CD8-positive, alpha-beta memory T cell (primary cell): Measurements from ENCODE around the gene RBBP5. TPM values are rescaled to one million over a fixed set of nuclear protein-coding genes. Genes with fewer than 3 reads are reported as not detected.

ENCODE experiments used
- CTCF ChIA-PET: fragments of 350-600 bp; sonication (Branson Sonifier 250); formaldehyde crosslinking; loops from one replicate; lab custom pipeline; 2021; ENCODE audit warnings: antibody characterized with exemption; lab: Charles Lee
- POLR2A ChIA-PET: fragments of 350-600 bp; sonication (Branson Sonifier 250); formaldehyde crosslinking; loops from one replicate; lab custom pipeline; 2021; ENCODE audit warnings: antibody characterized with exemption; lab: Charles Lee
- DNase-seq, 5 donors: peaks; one replicate each; pipeline versions ENCODE4 v3.0.0 to v3.0.0-alpha.2; 2020 to 2022; ENCODE audit warnings: mixed read lengths in 1 of 5
- H3K27ac ChIP-seq: one replicate; pipeline ENCODE4 v1.7.0; 2013; ENCODE audit warnings: low read depth, mild to moderate bottlenecking, low read length, moderate library complexity
- H3K27me3 ChIP-seq: 2 replicates; pipeline ENCODE4 v1.7.0; 2013; ENCODE audit warnings: low read length, mild to moderate bottlenecking; ENCODE audit not compliant: insufficient read depth, poor library complexity, severe bottlenecking
- H3K36me3 ChIP-seq: 2 replicates; pipeline ENCODE4 v1.7.0; 2013; ENCODE audit warnings: mild to moderate bottlenecking, low read length, moderate library complexity; ENCODE audit not compliant: insufficient read depth
- H3K4me1 ChIP-seq: 2 replicates; pipeline ENCODE4 v1.7.0; 2013; ENCODE audit warnings: mild to moderate bottlenecking, low read length, moderate library complexity; ENCODE audit not compliant: insufficient read depth
- H3K4me3 ChIP-seq: 2 replicates; pipeline ENCODE4 v1.7.0; 2013; ENCODE audit warnings: mild to moderate bottlenecking, low read length
- H3K9me3 ChIP-seq: 2 replicates; pipeline ENCODE4 v1.7.0; 2013; ENCODE audit warnings: mild to moderate bottlenecking, low read length
- H3K27ac Mint-ChIP-seq, 8 donors: one replicate each; pipeline ENCODE4 v1.8.0; 2020 to 2021; ENCODE audit warnings: mixed read lengths in 8 of 8, mild to moderate bottlenecking in 6 of 8, inconsistent platforms in 3 of 8, moderate library complexity in 3 of 8
- H3K27me3 Mint-ChIP-seq, 2 donors: one replicate each; pipeline ENCODE4 v1.8.0; 2020 to 2021; ENCODE audit warnings: mixed read lengths in 2 of 2, mild to moderate bottlenecking in 1 of 2, moderate library complexity in 1 of 2
- H3K36me3 Mint-ChIP-seq, 3 donors: one replicate each; pipeline ENCODE4 v1.8.0; 2020 to 2021; ENCODE audit warnings: mixed read lengths in 3 of 3, inconsistent platforms in 1 of 3, mild to moderate bottlenecking in 1 of 3
- H3K4me1 Mint-ChIP-seq, 3 donors: one replicate each; pipeline ENCODE4 v1.8.0; 2020 to 2021; ENCODE audit warnings: mixed read lengths in 3 of 3, inconsistent platforms in 1 of 3, mild to moderate bottlenecking in 1 of 3
- H3K4me3 Mint-ChIP-seq, 7 donors: one replicate each; pipeline ENCODE4 v1.8.0; 2020 to 2021; ENCODE audit warnings: mixed read lengths in 7 of 7, mild to moderate bottlenecking in 6 of 7, moderate library complexity in 4 of 7, inconsistent platforms in 2 of 7
- H3K9me3 Mint-ChIP-seq, 5 donors: one replicate each; pipeline ENCODE4 v1.8.0; 2020 to 2022; ENCODE audit warnings: mixed read lengths in 5 of 5, mild to moderate bottlenecking in 3 of 5, moderate library complexity in 2 of 5, inconsistent platforms in 1 of 5
- polyA plus RNA-seq: library from polyadenylated mRNA; unstranded; fragments of 300-500 nt; fragmentation: Illumina TruSeq; gene quantifications from one replicate; pipeline ENCODE4 v1.2.3, GENCODE V29; 2021
- total RNA-seq, 2 experiments: library from RNA; stranded (reverse); gene quantifications; one replicate each; pipeline ENCODE4 v1.2.3, GENCODE V29; 2021

RBBP5 gene
- total and polyA plus RNA-seq, 3 experiments from 2014 or later: 20.8 to 30.8 (median 27.5) TPM

- Mint-ChIP-seq H3K27me3 (no peaks in the 10 kb centered on the region), H3K4me3 (peak overlapping the region in 1 of 7 donors; percentile 16), H3K4me1 (peaks cover 6 to 12% (median 8%) of the 10 kb centered on the region in 3 donors), H3K27ac (peak overlapping the region in 2 of 8 donors; percentile 13 to 69), H3K36me3 (peaks cover 0 to 19% (median 2%) of the 10 kb centered on the region in 3 donors), H3K9me3 (no peaks in the 10 kb centered on the region)
- H3K27ac ChIP-seq: no peak overlapping the region
- H3K4me3 ChIP-seq: peak overlapping the region; percentile 14
- peaks cover 2% of the 10 kb centered on the region for H3K36me3 ChIP-seq
- ChIA-PET POLR2A (no interaction called here), CTCF (interaction anchor here (1.0 to 2.0 kb wide), 14 partner anchors 9 to 162 kb away, joined by 3 to 13 read pairs (median 6); no protein-coding TSS in a partner anchor)
- H3K27me3 ChIP-seq: no peaks in the 10 kb centered on the region
- no peaks in the 10 kb centered on the region for H3K9me3 ChIP-seq
- DNase-seq: no peak
- H3K4me1 ChIP-seq: peaks cover 9% of the 10 kb centered on the region
Measured at GRCh38 chr1:205142102-205142469, 20.3 kb upstream of the RBBP5 start.

GRCh38 chr1:205141236-205142101, 19.7 kb upstream of the RBBP5 start:
- ChIA-PET POLR2A (interaction anchor here (0.5 kb wide), 1 partner anchor 220 kb away, joined by 3 read pairs; no protein-coding TSS in a partner anchor), CTCF (interaction anchor here (0.7 to 2.0 kb wide), 22 partner anchors 9 to 166 kb away, joined by 3 to 13 read pairs (median 4); no protein-coding TSS in a partner anchor)
- H3K27me3 ChIP-seq: no peaks in the 10 kb centered on the region
- peak overlapping the region; percentile 14 for H3K4me3 ChIP-seq
- peak overlapping the region in 3 of 7 donors; percentile 16 to 42 (median 24) for H3K4me3 Mint-ChIP-seq
- no peaks in the 10 kb centered on the region for H3K9me3 Mint-ChIP-seq
- H3K36me3 Mint-ChIP-seq: peaks cover 0 to 14% (median 2%) of the 10 kb centered on the region in 3 donors
- peaks cover 9% of the 10 kb centered on the region for H3K4me1 ChIP-seq
- peak; percentile 46 to 76 (median 61) for DNase-seq
- H3K9me3 ChIP-seq: no peaks in the 10 kb centered on the region
- H3K27ac Mint-ChIP-seq: peak overlapping the region in 2 of 8 donors; percentile 13 to 48
- H3K27ac ChIP-seq: no peak overlapping the region
- no peaks in the 10 kb centered on the region for H3K36me3 ChIP-seq
- H3K4me1 Mint-ChIP-seq: peaks cover 6 to 12% (median 8%) of the 10 kb centered on the region in 3 donors
- H3K27me3 Mint-ChIP-seq: no peaks in the 10 kb centered on the region

GRCh38 chr1:205140113-205140512, 18.3 kb upstream of the RBBP5 start:
- Mint-ChIP-seq H3K4me1 (peaks cover 6 to 12% (median 8%) of the 10 kb centered on the region in 3 donors), H3K4me3 (no peak overlapping the region)
- POLR2A ChIA-PET: no interaction called here

GRCh38 chr1:205137901-205138300, 16.1 kb upstream of the RBBP5 start:
- Histone ChIP-seq H3K4me3 (no peak overlapping the region), H3K4me1 (peaks cover 9% of the 10 kb centered on the region), H3K36me3 (no peaks in the 10 kb centered on the region), H3K27ac (no peak overlapping the region), H3K27me3 (no peaks in the 10 kb centered on the region), H3K9me3 (no peaks in the 10 kb centered on the region)
- POLR2A ChIA-PET: no interaction called here
- no peaks in the 10 kb centered on the region for H3K36me3 Mint-ChIP-seq
- H3K4me3 Mint-ChIP-seq: no peak overlapping the region
- H3K9me3 Mint-ChIP-seq: no peaks in the 10 kb centered on the region
- no peak overlapping the region for H3K27ac Mint-ChIP-seq
- CTCF ChIA-PET: no interaction called here
- peaks cover 6 to 12% (median 8%) of the 10 kb centered on the region in 3 donors for H3K4me1 Mint-ChIP-seq
- no peak for DNase-seq
- no peaks in the 10 kb centered on the region for H3K27me3 Mint-ChIP-seq

More at GRCh38 chr1:205140113-205140512, 18.3 kb upstream of the RBBP5 start:
- Mint-ChIP-seq H3K27ac (no peak overlapping the region), H3K36me3 (peaks cover 0 to 2% (median 0%) of the 10 kb centered on the region in 3 donors), H3K9me3 (no peaks in the 10 kb centered on the region), H3K27me3 (no peaks in the 10 kb centered on the region)
- H3K27ac ChIP-seq: no peak overlapping the region
- no peak for DNase-seq
- H3K4me3 ChIP-seq: no peak overlapping the region
- H3K27me3 ChIP-seq: no peaks in the 10 kb centered on the region
- H3K4me1 ChIP-seq: peaks cover 9% of the 10 kb centered on the region
- CTCF ChIA-PET: interaction anchor here (1.0 to 1.9 kb wide), 3 partner anchors 15 to 90 kb away, joined by 3 to 8 read pairs (median 5); no protein-coding TSS in a partner anchor
- H3K36me3 ChIP-seq: no peaks in the 10 kb centered on the region
- H3K9me3 ChIP-seq: no peaks in the 10 kb centered on the region

- Mint-ChIP-seq H3K36me3 (no peaks in the 10 kb centered on the region), H3K27ac (no peak overlapping the region), H3K4me3 (no peak overlapping the region), H3K9me3 (no peaks in the 10 kb centered on the region), H3K27me3 (peaks cover 0 to 5% of the 10 kb centered on the region in 2 donors), H3K4me1 (no peaks in the 10 kb centered on the region)
- H3K36me3 ChIP-seq: no peaks in the 10 kb centered on the region
- H3K4me3 ChIP-seq: no peak overlapping the region
- no peak for DNase-seq
- H3K27me3 ChIP-seq: no peaks in the 10 kb centered on the region
- H3K9me3 ChIP-seq: no peaks in the 10 kb centered on the region
- ChIA-PET CTCF (interaction anchor here (2.2 kb wide), 1 partner anchor 8 kb away, joined by 7 read pairs; no protein-coding TSS in a partner anchor), POLR2A (no interaction called here)
- H3K4me1 ChIP-seq: no peaks in the 10 kb centered on the region
- H3K27ac ChIP-seq: no peak overlapping the region
Measured at GRCh38 chr1:205133287-205133686, 11.5 kb upstream of the RBBP5 start.

GRCh38 chr1:205129447-205130029, 7.8 kb upstream of the RBBP5 start:
- POLR2A ChIA-PET: no interaction called here

GRCh38 chr1:205128050-205128449, 6.3 kb upstream of the RBBP5 start:
- no peak for DNase-seq
- no peak overlapping the region for H3K4me3 Mint-ChIP-seq
- CTCF ChIA-PET: no interaction called here

More at GRCh38 chr1:205129447-205130029, 7.8 kb upstream of the RBBP5 start:
- no peak overlapping the region for H3K27ac Mint-ChIP-seq
- no peaks in the 10 kb centered on the region for H3K4me1 ChIP-seq
- CTCF ChIA-PET: no interaction called here
- no peak overlapping the region for H3K4me3 Mint-ChIP-seq
- no peaks in the 10 kb centered on the region for H3K9me3 ChIP-seq
- H3K4me1 Mint-ChIP-seq: no peaks in the 10 kb centered on the region
- no peaks in the 10 kb centered on the region for H3K9me3 Mint-ChIP-seq
- H3K36me3 Mint-ChIP-seq: no peaks in the 10 kb centered on the region
- H3K4me3 ChIP-seq: no peak overlapping the region
- no peaks in the 10 kb centered on the region for H3K27me3 ChIP-seq
- H3K36me3 ChIP-seq: no peaks in the 10 kb centered on the region
- no peak overlapping the region for H3K27ac ChIP-seq
- no peak for DNase-seq
- peaks cover 0 to 5% of the 10 kb centered on the region in 2 donors for H3K27me3 Mint-ChIP-seq

More at GRCh38 chr1:205128050-205128449, 6.3 kb upstream of the RBBP5 start:
- Histone ChIP-seq H3K4me3 (no peak overlapping the region), H3K27me3 (no peaks in the 10 kb centered on the region), H3K27ac (no peak overlapping the region), H3K36me3 (no peaks in the 10 kb centered on the region), H3K9me3 (no peaks in the 10 kb centered on the region), H3K4me1 (peaks cover 3% of the 10 kb centered on the region)
- H3K27me3 Mint-ChIP-seq: peaks cover 0 to 5% of the 10 kb centered on the region in 2 donors
- peaks cover 0 to 5% (median 2%) of the 10 kb centered on the region in 3 donors for H3K4me1 Mint-ChIP-seq
- H3K9me3 Mint-ChIP-seq: no peaks in the 10 kb centered on the region
- POLR2A ChIA-PET: no interaction called here
- H3K27ac Mint-ChIP-seq: peak overlapping the region in 1 of 8 donors; percentile 2
- no peaks in the 10 kb centered on the region for H3K36me3 Mint-ChIP-seq
